Brain pericyte (primary cell): Measurements from ENCODE around the gene HEXA.
"Not testable (repeated sequence)": the region's sequence is repeated elsewhere in the genome, so short reads cannot be mapped to it uniquely, and the experiment has no call there.

Experiments
- DNase-seq: peaks from one replicate; pipeline ENCODE4 v3.0.0-alpha.2; 2012; ENCODE audit warnings: low read depth, low spot score

HEXA gene

GRCh38 chr15:72375846-72376581 lies at the start of gene HEXA:
TSS of gene HEXA (minus strand) at chr15:72376014. CDS start at chr15:72375972, 42 bp downstream.
- peak; percentile 88 for DNase-seq

DNA sequence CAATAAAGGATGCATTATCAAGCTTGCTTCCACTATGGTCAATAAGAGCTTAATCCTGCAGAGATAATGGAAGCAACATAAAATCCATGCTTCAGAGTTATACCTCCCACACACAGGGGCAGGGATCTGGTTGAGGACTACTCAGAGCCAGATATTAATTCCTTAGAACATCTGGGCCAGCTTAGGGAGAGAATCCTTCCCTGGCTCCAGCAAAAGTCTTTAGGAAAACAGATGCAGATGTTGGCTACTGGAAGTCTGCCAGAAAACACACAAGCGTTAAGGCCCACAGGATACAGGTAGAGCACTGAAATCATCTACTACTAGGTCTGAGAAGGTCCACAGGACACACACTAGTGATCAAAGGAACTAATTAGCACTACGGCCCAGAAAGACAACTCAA lies 47.4 kb upstream of the HEXA start:
- no peak for DNase-seq

GRCh38 chr15:72421484-72421883 lies 45.7 kb upstream of the HEXA start:
- DNase-seq: no peak

GRCh38 chr15:72420576-72420975 lies 44.8 kb upstream of the HEXA start:
- no peak for DNase-seq

GRCh38 chr15:72419768-72420167 lies 44.0 kb upstream of the HEXA start:
- DNase-seq: not testable (repeated sequence)

DNA sequence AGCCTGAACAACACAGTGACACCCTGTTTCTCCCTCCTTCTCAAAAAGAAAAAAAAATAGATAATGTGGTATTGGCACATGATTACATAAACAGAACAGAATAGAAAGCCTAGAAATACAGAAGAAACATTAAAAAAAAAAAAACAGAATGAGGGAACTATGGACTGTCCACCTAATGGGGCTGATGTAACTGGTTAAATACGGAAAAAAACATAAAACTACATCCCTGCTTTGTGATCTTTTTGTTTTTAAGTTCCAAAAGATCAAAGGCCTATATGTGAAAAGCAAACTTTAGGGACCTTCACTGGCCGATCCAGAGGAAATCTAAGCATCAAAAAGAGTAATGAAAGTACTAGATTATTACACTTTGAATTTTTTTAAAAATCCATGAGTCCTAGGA lies 39.5 kb upstream of the HEXA start:
- DNase-seq: no peak

GRCh38 chr15:72413337-72413736 lies 37.5 kb upstream of the HEXA start:
- not testable (repeated sequence) for DNase-seq

DNA sequence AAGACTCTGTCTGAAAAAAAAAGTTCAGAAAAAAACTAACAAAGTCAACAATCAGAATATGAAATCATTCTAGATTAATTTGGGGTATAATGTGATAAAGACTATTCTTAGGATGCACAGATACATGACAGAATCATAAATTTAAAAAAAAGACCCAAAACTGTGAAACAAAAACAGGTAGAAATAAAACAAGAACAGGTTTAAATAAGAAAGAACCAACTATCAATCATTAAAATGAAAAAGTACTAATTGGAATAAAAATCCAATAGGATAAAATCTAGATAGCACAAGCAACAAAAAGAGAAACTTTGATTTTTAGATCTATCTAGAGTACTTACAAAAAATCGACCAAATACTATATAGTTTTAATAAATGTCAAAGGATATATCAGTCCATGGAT lies 35.7 kb upstream of the HEXA start:
- DNase-seq: no peak

DNA sequence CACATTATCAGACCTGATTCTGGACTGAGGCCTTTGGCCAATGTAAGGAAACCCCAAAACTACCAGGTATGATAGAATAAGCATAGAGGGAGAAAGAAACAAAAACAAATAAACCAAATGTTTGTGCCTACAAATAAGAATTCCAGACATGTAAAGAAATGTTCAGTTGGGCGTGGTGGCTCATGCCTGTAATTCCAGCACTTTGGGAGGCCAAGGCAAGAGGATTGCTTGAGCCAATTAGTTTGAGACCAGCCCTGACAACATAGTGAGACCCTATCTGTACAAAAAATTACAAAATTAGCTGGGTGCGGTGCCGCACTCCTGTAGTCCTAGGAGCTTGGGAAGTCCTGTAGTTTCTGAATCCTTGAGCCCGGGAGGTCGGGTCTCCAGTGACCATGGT lies 35.3 kb upstream of the HEXA start:
- no peak for DNase-seq

- DNase-seq: no peak
Measured at GRCh38 chr15:72406936-72407335, 31.1 kb upstream of the HEXA start.

DNA sequence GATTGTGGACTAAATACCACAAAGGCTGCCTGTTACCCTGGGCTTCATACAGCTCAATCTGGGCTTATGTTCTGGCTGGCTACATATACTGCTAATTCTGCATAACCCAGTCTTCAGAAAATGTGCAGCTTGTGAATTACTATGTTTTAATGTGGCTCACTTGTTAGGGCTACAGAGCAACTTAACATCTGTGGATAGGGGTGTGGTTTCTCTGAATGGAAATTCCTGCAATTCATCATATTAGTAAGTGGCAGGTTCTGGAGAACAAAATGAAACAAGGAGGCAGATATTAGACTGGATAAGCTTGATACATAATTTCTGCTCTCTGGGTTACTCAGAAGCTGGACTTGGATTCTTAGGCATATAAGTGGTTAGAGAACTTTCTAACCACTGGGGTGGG lies 29.0 kb upstream of the HEXA start:
- DNase-seq: no peak

- DNase-seq: no peak
Measured at GRCh38 chr15:72404356-72404755, 28.5 kb upstream of the HEXA start.

GRCh38 chr15:72402726-72403125 lies 26.9 kb upstream of the HEXA start:
- DNase-seq: no peak

DNA sequence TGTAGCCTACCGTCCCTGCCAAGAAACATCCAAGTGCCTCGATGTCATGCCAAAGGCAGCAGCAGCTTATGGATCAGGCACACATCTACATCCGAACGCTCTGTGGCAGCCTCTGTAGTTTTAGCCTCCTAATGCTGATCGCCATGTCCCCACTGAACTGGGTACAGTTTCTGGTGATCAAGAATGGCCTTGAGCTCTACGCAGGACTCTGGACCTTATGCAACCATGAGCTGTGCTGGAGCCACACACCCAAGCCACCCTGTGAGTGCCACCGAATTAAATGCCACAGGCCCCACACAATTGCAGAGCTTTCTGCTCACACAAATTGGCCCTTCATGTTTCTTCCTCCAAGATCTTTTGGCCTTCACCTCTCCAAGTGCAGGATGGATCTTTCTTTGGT lies 22.8 kb upstream of the HEXA start:
- no peak for DNase-seq

- no peak for DNase-seq
Measured at GRCh38 chr15:72397796-72398588, 22.2 kb upstream of the HEXA start, which contains the start of gene TMEM202. TSS of gene TMEM202 (plus strand) at chr15:72398305. CDS start at chr15:72398327, 22 bp downstream.

- not testable (repeated sequence) for DNase-seq
Measured at GRCh38 chr15:72396331-72396730, 20.5 kb upstream of the HEXA start.

DNA sequence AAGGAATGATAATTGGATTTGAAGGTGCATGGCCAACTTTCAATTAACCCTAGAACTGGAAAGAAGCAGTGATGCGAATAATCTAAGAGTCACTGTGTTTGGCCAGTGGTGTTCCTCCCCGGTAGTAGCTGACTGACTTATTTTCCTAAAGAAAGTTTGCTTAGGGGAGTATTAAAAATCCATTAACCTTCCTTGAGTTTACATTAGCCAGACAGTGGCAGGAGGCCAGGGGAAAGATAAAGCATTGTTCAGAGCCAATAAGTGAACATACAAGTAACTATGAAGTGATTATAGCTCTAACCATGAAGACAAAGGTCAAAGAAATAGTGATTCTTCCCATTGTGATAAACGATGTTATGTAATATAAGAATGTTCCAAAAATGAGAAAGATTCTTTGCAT lies 13.4 kb upstream of the HEXA start:
- DNase-seq: no peak

- no peak for DNase-seq
Measured at GRCh38 chr15:72387741-72388140, 11.9 kb upstream of the HEXA start.

GRCh38 chr15:72382146-72382545 lies 6.3 kb upstream of the HEXA start:
- DNase-seq: no peak

DNA sequence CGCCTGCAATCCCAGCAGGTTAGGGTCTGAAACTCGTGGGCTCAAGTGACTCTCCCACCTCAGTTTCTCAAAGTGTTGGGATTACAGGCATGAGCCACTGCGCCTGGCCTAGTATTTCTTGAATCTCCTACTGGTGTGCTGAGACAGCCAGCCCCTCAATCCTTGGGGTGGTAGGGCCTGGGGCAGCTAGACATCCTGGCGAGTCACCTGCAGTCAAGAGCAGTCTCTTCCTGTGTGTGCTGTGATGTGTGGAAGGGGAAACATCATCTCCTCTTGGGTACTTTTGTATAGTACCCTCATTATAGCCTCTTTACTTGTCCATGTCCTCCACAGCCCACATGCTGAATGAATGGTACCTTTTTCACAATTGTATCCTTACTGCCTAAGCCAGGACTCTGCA lies 4.9 kb upstream of the HEXA start:
- no peak for DNase-seq

GRCh38 chr15:72379856-72380430 lies 4.1 kb upstream of the HEXA start:
- no peak for DNase-seq

DNA sequence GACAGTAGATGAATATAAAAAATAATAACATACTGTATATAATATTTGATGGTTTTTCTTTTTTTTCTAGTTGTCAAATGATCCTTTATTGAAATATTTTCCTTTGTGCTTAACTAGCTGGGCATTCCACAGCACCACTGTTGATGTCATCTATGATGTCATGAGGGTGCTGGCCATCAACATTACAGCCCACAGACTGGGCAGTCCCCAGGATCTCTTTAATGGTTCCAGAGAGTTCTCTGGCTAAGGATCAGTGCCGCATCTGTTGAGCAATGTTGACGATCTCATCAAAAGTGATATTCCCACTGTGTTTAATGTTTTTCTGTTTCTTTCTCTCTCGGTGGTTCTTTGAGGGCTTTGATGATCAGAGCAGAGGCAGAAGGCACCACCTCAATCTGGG lies 3.3 kb upstream of the HEXA start:
- DNase-seq: not testable (repeated sequence)

DNA sequence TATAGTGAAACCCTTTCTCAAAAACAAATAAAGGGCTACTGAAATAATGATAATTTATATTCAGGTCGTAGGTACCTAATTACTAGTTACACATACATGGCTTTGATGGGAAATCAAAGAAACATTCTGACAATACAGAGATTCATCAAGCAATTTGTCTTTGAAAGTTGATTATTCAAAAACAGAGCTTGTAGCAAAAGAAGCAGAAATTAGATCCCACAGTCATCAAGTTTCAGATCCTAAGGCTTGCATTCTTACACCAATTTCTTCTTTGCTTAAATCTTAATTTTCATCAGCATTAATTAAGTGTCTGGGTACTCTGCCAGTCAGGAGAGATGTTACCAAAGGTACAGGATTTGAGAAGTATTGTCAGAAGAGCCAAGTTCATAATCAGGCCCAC lies 1.5 kb upstream of the HEXA start:
- DNase-seq: no peak
